HepG2 (cell line): ENCODE measurements around the gene NDUFAF5. TPM values are rescaled to one million over a fixed set of nuclear protein-coding genes. Genes with fewer than 3 reads are reported as not detected.

Source experiments
- ATAC-seq: fragments of 200-7000 bp; cut with Tn5 transposase; 3 replicates; pipeline ENCODE4 v1.9.1; 2020; ENCODE audit warnings: mild to moderate bottlenecking, moderate library complexity
- BruUV-seq: library from RNA; stranded (reverse); fragments of 400-500 nt; replicated peaks from 2 replicates; lab custom pipeline; 2021; lab: Mats Ljungman, UMichigan
- CTCF ChIA-PET: fragments of 300-600 bp; formaldehyde crosslinking; extraction: SDS; loops from one replicate; lab custom pipeline; 2021; ENCODE audit warnings: low total read pairs, inconsistent platforms, low intra/inter-chr PET ratio; lab: Yijun Ruan, JAX
- POLR2A ChIA-PET: fragments of 350-600 bp; sonication (Branson Sonifier 250); formaldehyde crosslinking; loops from one replicate; lab custom pipeline; 2020; ENCODE audit warnings: antibody characterized with exemption, inconsistent platforms; lab: Yijun Ruan, JAX
- DNase-seq: peaks from one replicate; pipeline ENCODE4 v3.0.0-alpha.2; 2015; ENCODE audit warnings: low spot score
- FAIRE-seq: peaks from 3 replicates; lab custom pipeline; 2011; peaks lifted over from hg19 to GRCh38; lab: Jason Lieb, UNC
- H2AFZ ChIP-seq: one replicate; pipeline ENCODE4 v1.6.1; 2011; ENCODE audit warnings: low read length, inconsistent platforms
- H3K27ac ChIP-seq: fragments of 300-600 bp; 3 replicates; pipeline ENCODE4 v1.8.0; 2011; ENCODE audit warnings: mixed run types, mild to moderate bottlenecking, mixed read lengths, low read length, inconsistent platforms; ENCODE audit not compliant: insufficient read depth; ENCODE audit errors: extremely low read length
- H3K27me3 ChIP-seq, 2 experiments: fragments of 200-600 bp in 1 of 2; 2 replicates in 1 of 2; 3 replicates in 1 of 2; pipeline versions ENCODE4 v1.6.0 to v1.8.0; 2011; ENCODE audit warnings: low read length in 2 of 2, mild to moderate bottlenecking in 2 of 2, moderate library complexity in 2 of 2, inconsistent platforms in 1 of 2; ENCODE audit not compliant: insufficient read depth in 2 of 2, control insufficient read depth in 1 of 2
- H3K36me3 ChIP-seq, 2 experiments: fragments of 200-600 bp in 1 of 2; replicated peaks in 1 of 2; 2 replicates in 1 of 2; 3 replicates in 1 of 2; pipeline versions ENCODE4 v1.5.1 to v1.8.0; 2011; ENCODE audit warnings: low read length in 2 of 2, inconsistent platforms in 1 of 2; ENCODE audit not compliant: insufficient read depth in 2 of 2, control insufficient read depth in 1 of 2
- H3K4me1 ChIP-seq: 2 replicates; pipeline ENCODE4 v1.5.1; 2012; ENCODE audit warnings: low read length, inconsistent platforms; ENCODE audit not compliant: insufficient read depth
- H3K4me2 ChIP-seq: 2 replicates; pipeline ENCODE4 v1.6.0; 2011; ENCODE audit warnings: low read depth, low read length, inconsistent platforms
- H3K4me3 ChIP-seq, 3 experiments: fragments of 200-600 bp in 1 of 3; sonication (generic), shearing (Covaris generic) in 1 of 3; replicated peaks in 1 of 3; 2 replicates each; pipeline ENCODE4 v1.5.1; 2011 to 2016; ENCODE audit warnings: low read length in 3 of 3, inconsistent platforms in 2 of 3, low read depth in 2 of 3, mild to moderate bottlenecking in 2 of 3, control low read depth in 1 of 3, mixed read lengths in 1 of 3; ENCODE audit not compliant: insufficient read depth in 1 of 3
- H3K79me2 ChIP-seq: one replicate; pipeline ENCODE4 v1.6.1; 2011; ENCODE audit warnings: low read length, inconsistent platforms; ENCODE audit not compliant: insufficient read depth
- H3K9ac ChIP-seq: 2 replicates; pipeline ENCODE4 v1.6.0; 2011; ENCODE audit warnings: mild to moderate bottlenecking, low read depth, low read length, inconsistent platforms; ENCODE audit not compliant: insufficient read depth
- H3K9me3 ChIP-seq: 2 replicates; pipeline ENCODE4 v1.5.1; 2012; ENCODE audit warnings: mild to moderate bottlenecking, low read length
- H4K20me1 ChIP-seq: 2 replicates; pipeline ENCODE4 v1.6.0; 2011; ENCODE audit warnings: inconsistent platforms, mild to moderate bottlenecking, low read length, moderate library complexity; ENCODE audit not compliant: insufficient read depth
- ATF7-NPFF ChIP-seq: sonication (generic); formaldehyde crosslinking; IDR thresholded peaks from 2 replicates; pipeline ENCODE4 v1.8.1; 2023; ENCODE audit warnings: mild to moderate bottlenecking, low read depth, missing genetic modification reagents, moderate library complexity
- EEA1 ChIP-seq: sonication (generic); formaldehyde crosslinking; IDR thresholded peaks from 2 replicates; pipeline ENCODE4 v1.5.1; 2020; ENCODE audit warnings: mild to moderate bottlenecking, missing genetic modification reagents, borderline replicate concordance
- HDAC1 ChIP-seq: sonication (generic); formaldehyde crosslinking; IDR thresholded peaks from 2 replicates; pipeline ENCODE4 v1.5.1; 2020; ENCODE audit warnings: mild to moderate bottlenecking, missing genetic modification reagents
- HDAC6 ChIP-seq: fragments of 200-600 bp; sonication (generic); IDR thresholded peaks from 2 replicates; pipeline ENCODE4 v1.7.0; 2017; ENCODE audit warnings: mild to moderate bottlenecking, antibody characterized with exemption, low read length, low read depth
- IKZF4 ChIP-seq: sonication (generic); formaldehyde crosslinking; IDR thresholded peaks from 2 replicates; pipeline ENCODE4 v1.5.1; 2020; ENCODE audit warnings: borderline replicate concordance, mild to moderate bottlenecking, low read depth, missing genetic modification reagents; ENCODE audit errors: not compliant biosample characterization
- MED13 ChIP-seq: sonication (generic); formaldehyde crosslinking; IDR thresholded peaks from 2 replicates; pipeline ENCODE4 v1.5.0; 2020; ENCODE audit warnings: missing genetic modification reagents
- MTF1 ChIP-seq: sonication (generic); formaldehyde crosslinking; IDR thresholded peaks from 2 replicates; pipeline ENCODE4 v1.5.0; 2020; ENCODE audit warnings: missing genetic modification reagents
- TCF7 ChIP-seq: sonication (generic); IDR thresholded peaks from 2 replicates; pipeline ENCODE4 v1.6.1; 2016; ENCODE audit warnings: antibody characterized with exemption, low read depth
- WGBS: methylation state at CpG from one replicate; pipeline ENCODE4 v1.1.6; 2017; ENCODE audit warnings: low lambda C conversion rate; 5-methylcytosine and 5-hydroxymethylcytosine counted together
- in situ Hi-C: cut with HindIII; loops from 2 replicates; pipeline ENCODE4 v1.10.0; 2017; ENCODE audit warnings: low pct_unique_long_range_greater_than_20kb; ENCODE audit not compliant: extremely low pct_ligation_motif_present
- intact Hi-C: fragments of 100-400 bp; cut with micrococcal nuclease; formaldehyde crosslinking; loops from one replicate; pipeline ENCODE4 v1.10.0; 2022; ENCODE audit not compliant: unreplicated experiment
- polyA plus RNA-seq, 8 experiments: library from polyadenylated mRNA; depleted of rRNA in 3 of 8; stranded (reverse) in 7 of 8; unstranded in 1 of 8; fragments of >200 nt; fragmentation: Illumina TruSeq in 4 of 8; extraction: Trizol in 4 of 8; gene quantifications; 2 replicates each; pipeline versions ENCODE4 v1.2.1 to v1.2.3, GENCODE V29; 2011 to 2016; ENCODE audit warnings: low read depth in 4 of 8, missing spikeins in 1 of 8, mixed read lengths in 1 of 8; ENCODE audit not compliant: insufficient read depth in 1 of 8
- total RNA-seq, 5 experiments: library from RNA; depleted of rRNA; stranded (reverse); fragments of >200 nt; fragmentation: Illumina TruSeq; extraction: Trizol; gene quantifications; 2 replicates each; pipeline ENCODE4 v1.2.3, GENCODE V29; 2016; ENCODE audit warnings: low read depth in 1 of 5
- TF ChIP-seq, protein P1 (sequence below): sonication (generic); formaldehyde crosslinking; IDR thresholded peaks from 2 replicates; pipeline ENCODE4 v1.5.0; 2020; ENCODE audit warnings: mild to moderate bottlenecking, missing genetic modification reagents, borderline replicate concordance
- TF ChIP-seq, protein P2 (sequence below), 2 experiments: sonication (generic) in 1 of 2; formaldehyde crosslinking in 1 of 2; IDR thresholded peaks; 2 replicates each; pipeline versions ENCODE4 v1.5.1 to v1.6.1; 2011 to 2020; ENCODE audit warnings: borderline replicate concordance in 1 of 2, low read depth in 1 of 2, low read length in 1 of 2, mild to moderate bottlenecking in 1 of 2, missing genetic modification reagents in 1 of 2, moderate library complexity in 1 of 2
- TF ChIP-seq, protein P3 (sequence below): IDR thresholded peaks from 2 replicates; pipeline ENCODE4 v1.6.1; 2018; ENCODE audit warnings: missing genetic modification reagents, mild to moderate bottlenecking, missing compliant biosample characterization

NDUFAF5 gene
- total and polyA plus RNA-seq, 2 of the 13 experiments (the other 11 are each of a cell fraction or from before 2014, with no cell fraction given), result 23.1 to 66.7 TPM

DNA sequence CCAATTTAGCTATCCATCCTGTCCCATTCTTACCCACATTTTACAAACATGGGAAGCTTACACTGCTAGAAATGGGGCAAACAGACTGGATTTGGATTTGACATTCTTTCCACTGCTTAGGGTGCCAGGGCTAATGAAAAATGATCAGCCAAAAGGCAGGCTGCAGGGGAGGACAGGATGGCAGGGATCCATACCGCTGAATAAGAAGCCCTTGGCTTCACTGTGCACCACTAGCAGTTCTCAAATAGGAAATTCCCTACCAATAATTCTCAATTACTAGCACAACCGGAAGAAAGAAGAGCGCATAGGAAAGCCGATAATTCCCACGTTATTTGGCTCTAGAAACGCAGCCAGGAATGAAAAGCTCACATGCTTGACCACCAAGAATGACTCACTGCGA lies 73.1 kb downstream of the NDUFAF5 start (continued):
- TF ChIP-seq, protein P1, sequence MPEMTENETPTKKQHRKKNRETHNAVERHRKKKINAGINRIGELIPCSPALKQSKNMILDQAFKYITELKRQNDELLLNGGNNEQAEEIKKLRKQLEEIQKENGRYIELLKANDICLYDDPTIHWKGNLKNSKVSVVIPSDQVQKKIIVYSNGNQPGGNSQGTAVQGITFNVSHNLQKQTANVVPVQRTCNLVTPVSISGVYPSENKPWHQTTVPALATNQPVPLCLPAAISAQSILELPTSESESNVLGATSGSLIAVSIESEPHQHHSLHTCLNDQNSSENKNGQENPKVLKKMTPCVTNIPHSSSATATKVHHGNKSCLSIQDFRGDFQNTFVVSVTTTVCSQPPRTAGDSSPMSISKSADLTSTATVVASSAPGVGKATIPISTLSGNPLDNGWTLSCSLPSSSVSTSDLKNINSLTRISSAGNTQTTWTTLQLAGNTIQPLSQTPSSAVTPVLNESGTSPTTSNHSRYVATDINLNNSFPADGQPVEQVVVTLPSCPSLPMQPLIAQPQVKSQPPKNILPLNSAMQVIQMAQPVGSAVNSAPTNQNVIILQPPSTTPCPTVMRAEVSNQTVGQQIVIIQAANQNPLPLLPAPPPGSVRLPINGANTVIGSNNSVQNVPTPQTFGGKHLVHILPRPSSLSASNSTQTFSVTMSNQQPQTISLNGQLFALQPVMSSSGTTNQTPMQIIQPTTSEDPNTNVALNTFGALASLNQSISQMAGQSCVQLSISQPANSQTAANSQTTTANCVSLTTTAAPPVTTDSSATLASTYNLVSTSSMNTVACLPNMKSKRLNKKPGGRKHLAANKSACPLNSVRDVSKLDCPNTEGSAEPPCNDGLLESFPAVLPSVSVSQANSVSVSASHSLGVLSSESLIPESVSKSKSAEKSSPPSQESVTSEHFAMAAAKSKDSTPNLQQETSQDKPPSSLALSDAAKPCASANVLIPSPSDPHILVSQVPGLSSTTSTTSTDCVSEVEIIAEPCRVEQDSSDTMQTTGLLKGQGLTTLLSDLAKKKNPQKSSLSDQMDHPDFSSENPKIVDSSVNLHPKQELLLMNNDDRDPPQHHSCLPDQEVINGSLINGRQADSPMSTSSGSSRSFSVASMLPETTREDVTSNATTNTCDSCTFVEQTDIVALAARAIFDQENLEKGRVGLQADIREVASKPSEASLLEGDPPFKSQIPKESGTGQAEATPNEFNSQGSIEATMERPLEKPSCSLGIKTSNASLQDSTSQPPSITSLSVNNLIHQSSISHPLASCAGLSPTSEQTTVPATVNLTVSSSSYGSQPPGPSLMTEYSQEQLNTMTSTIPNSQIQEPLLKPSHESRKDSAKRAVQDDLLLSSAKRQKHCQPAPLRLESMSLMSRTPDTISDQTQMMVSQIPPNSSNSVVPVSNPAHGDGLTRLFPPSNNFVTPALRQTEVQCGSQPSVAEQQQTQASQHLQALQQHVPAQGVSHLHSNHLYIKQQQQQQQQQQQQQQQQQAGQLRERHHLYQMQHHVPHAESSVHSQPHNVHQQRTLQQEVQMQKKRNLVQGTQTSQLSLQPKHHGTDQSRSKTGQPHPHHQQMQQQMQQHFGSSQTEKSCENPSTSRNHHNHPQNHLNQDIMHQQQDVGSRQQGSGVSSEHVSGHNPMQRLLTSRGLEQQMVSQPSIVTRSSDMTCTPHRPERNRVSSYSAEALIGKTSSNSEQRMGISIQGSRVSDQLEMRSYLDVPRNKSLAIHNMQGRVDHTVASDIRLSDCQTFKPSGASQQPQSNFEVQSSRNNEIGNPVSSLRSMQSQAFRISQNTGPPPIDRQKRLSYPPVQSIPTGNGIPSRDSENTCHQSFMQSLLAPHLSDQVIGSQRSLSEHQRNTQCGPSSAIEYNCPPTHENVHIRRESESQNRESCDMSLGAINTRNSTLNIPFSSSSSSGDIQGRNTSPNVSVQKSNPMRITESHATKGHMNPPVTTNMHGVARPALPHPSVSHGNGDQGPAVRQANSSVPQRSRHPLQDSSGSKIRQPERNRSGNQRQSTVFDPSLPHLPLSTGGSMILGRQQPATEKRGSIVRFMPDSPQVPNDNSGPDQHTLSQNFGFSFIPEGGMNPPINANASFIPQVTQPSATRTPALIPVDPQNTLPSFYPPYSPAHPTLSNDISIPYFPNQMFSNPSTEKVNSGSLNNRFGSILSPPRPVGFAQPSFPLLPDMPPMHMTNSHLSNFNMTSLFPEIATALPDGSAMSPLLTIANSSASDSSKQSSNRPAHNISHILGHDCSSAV (CRISPR knock-in tag), result no peak
- TF ChIP-seq, all 625 proteins: peak for 0

DNA sequence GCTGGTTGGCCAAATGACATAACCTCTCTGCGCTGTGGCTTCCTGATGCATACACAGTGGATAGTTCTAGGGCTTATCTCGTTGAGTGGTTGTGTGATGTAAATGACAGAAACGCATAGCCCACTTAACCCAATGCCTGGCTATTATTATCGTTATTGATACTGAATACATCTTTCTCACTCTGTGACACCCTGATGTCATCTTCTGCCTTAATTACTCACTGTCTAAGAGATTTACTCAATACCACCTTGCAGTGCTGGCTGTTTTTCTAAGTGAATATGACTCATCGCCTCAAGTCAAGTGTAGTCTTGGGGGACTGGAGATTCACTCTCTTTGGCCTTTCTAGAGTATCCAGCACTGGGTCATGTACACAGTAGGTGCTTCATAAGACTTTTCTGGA lies 73.6 kb downstream of the NDUFAF5 start:
- no peak overlapping the region for H3K27ac ChIP-seq
- whole genome bisulfite sequencing, result 36% methylated on average over 5 of the region's 5 CpGs
- DNase-seq (no peak), ATAC-seq (no peak), FAIRE-seq (no peak)
- H2AFZ ChIP-seq, result no peak overlapping the region
- no peaks in the 10 kb centered on the region for H3K79me2 ChIP-seq
- ChIA-PET CTCF (no interaction called here), POLR2A (no interaction called here)
- no peaks in the 10 kb centered on the region for H4K20me1 ChIP-seq
- no peak overlapping the region for H3K9ac ChIP-seq
- H3K36me3 ChIP-seq, result no peaks in the 10 kb centered on the region
- H3K4me3 ChIP-seq, result no peak overlapping the region
- no peak overlapping the region for H3K4me2 ChIP-seq
- no peaks in the 10 kb centered on the region for H3K9me3 ChIP-seq
- in situ Hi-C loops (no loop called here), intact Hi-C loops (no loop called here)
- BruUV-seq, result no TSS peak
- peaks cover 0 to 12% of the 10 kb centered on the region in 2 experiments; a peak in 2 of 5 replicates for H3K27me3 ChIP-seq
- H3K4me1 ChIP-seq, result no peaks in the 10 kb centered on the region
- no peak for TF ChIP-seq HDAC6
- TF ChIP-seq, protein P2, sequence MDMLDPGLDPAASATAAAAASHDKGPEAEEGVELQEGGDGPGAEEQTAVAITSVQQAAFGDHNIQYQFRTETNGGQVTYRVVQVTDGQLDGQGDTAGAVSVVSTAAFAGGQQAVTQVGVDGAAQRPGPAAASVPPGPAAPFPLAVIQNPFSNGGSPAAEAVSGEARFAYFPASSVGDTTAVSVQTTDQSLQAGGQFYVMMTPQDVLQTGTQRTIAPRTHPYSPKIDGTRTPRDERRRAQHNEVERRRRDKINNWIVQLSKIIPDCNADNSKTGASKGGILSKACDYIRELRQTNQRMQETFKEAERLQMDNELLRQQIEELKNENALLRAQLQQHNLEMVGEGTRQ (IDR thresholded peaks at IDR 0.05; ENCODE audit: low read depth, low read length), result no peak
- TF ChIP-seq, protein P2 (CRISPR knock-in tag; IDR thresholded peaks at IDR 0.05; ENCODE audit: borderline replicate concordance), result no peak
- TF ChIP-seq, protein P3, sequence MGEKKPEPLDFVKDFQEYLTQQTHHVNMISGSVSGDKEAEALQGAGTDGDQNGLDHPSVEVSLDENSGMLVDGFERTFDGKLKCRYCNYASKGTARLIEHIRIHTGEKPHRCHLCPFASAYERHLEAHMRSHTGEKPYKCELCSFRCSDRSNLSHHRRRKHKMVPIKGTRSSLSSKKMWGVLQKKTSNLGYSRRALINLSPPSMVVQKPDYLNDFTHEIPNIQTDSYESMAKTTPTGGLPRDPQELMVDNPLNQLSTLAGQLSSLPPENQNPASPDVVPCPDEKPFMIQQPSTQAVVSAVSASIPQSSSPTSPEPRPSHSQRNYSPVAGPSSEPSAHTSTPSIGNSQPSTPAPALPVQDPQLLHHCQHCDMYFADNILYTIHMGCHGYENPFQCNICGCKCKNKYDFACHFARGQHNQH, result no peak
- TF ChIP-seq TCF7, result no peak
- no peak for TF ChIP-seq ATF7-NPFF (CRISPR knock-in tag)
- no peak for TF ChIP-seq EEA1 (CRISPR knock-in tag)
- no peak for TF ChIP-seq IKZF4 (CRISPR knock-in tag)
- no peak for TF ChIP-seq MTF1 (CRISPR knock-in tag)
- no peak for TF ChIP-seq MED13
- no peak for TF ChIP-seq HDAC1 (CRISPR knock-in tag)
